ENCODE measurements around the gene ANO2.

ANO2 gene

GRCh38 chr12:5973461-5974115 lies 28.5 kb upstream of the ANO2 start:
- no peak overlapping the region for H3K27ac Mint-ChIP-seq
- H3K4me3 Mint-ChIP-seq, result no peak overlapping the region
- TF ChIP-seq CTCF (IDR thresholded peaks at IDR 0.05), result no peak
- H3K4me1 Mint-ChIP-seq, result peaks cover 5% of the 10 kb centered on the region
- H3K36me3 Mint-ChIP-seq (ENCODE audit: low read depth), result no peaks in the 10 kb centered on the region
- H3K9me3 Mint-ChIP-seq, result no peaks in the 10 kb centered on the region
- peaks cover 29% of the 10 kb centered on the region for H3K27me3 Mint-ChIP-seq (ENCODE audit: low read depth, poor library complexity)
- no peak for DNase-seq

- DNase-seq, result no peak
- no peak overlapping the region for H3K27ac Mint-ChIP-seq
- H3K27me3 Mint-ChIP-seq (ENCODE audit: low read depth, poor library complexity), result peaks cover 29% of the 10 kb centered on the region
These were observed 27.3 kb upstream of the ANO2 start for GRCh38 chr12:5972387-5972786.

GRCh38 chr12:5971194-5971850 lies 26.3 kb upstream of the ANO2 start:
- H3K27me3 Mint-ChIP-seq (ENCODE audit: low read depth, poor library complexity), result peaks cover 27% of the 10 kb centered on the region
- no peaks in the 10 kb centered on the region for H3K9me3 Mint-ChIP-seq

More at GRCh38 chr12:5972387-5972786, 27.3 kb upstream of the ANO2 start:
- H3K36me3 Mint-ChIP-seq (ENCODE audit: low read depth), result no peaks in the 10 kb centered on the region
- H3K9me3 Mint-ChIP-seq, result no peaks in the 10 kb centered on the region
- no peak for TF ChIP-seq CTCF (IDR thresholded peaks at IDR 0.05)
- no peak overlapping the region for H3K4me3 Mint-ChIP-seq
- H3K4me1 Mint-ChIP-seq, result peaks cover 5% of the 10 kb centered on the region

GRCh38 chr12:5969974-5970690 lies 25.1 kb upstream of the ANO2 start:
- Mint-ChIP-seq H3K9me3 (no peaks in the 10 kb centered on the region), H3K4me3 (no peak overlapping the region), H3K27me3 (ENCODE audit: low read depth, poor library complexity) (peaks cover 33% of the 10 kb centered on the region), H3K27ac (no peak overlapping the region), H3K36me3 (ENCODE audit: low read depth) (no peaks in the 10 kb centered on the region), H3K4me1 (peaks cover 14% of the 10 kb centered on the region)
- TF ChIP-seq CTCF (IDR thresholded peaks at IDR 0.05), result no peak
- DNase-seq, result no peak

More at GRCh38 chr12:5971194-5971850, 26.3 kb upstream of the ANO2 start:
- no peak for DNase-seq
- H3K27ac Mint-ChIP-seq, result no peak overlapping the region
- H3K36me3 Mint-ChIP-seq (ENCODE audit: low read depth), result no peaks in the 10 kb centered on the region
- H3K4me3 Mint-ChIP-seq, result no peak overlapping the region
- TF ChIP-seq CTCF (IDR thresholded peaks at IDR 0.05), result no peak
- peaks cover 5% of the 10 kb centered on the region for H3K4me1 Mint-ChIP-seq

GRCh38 chr12:5969156-5969973 lies 24.3 kb upstream of the ANO2 start:
- Mint-ChIP-seq H3K27ac (no peak overlapping the region), H3K4me3 (no peak overlapping the region), H3K9me3 (no peaks in the 10 kb centered on the region), H3K36me3 (ENCODE audit: low read depth) (no peaks in the 10 kb centered on the region), H3K4me1 (peaks cover 22% of the 10 kb centered on the region), H3K27me3 (ENCODE audit: low read depth, poor library complexity) (peaks cover 35% of the 10 kb centered on the region)
- no peak for DNase-seq
- TF ChIP-seq CTCF (IDR thresholded peaks at IDR 0.05), result no peak
